CD4-positive, alpha-beta memory T cell (primary cell): ENCODE results near the gene MEGF6. TPM values are rescaled to one million over a fixed set of nuclear protein-coding genes. Genes with fewer than 3 reads are reported as not detected.
"Not testable (repeated sequence)": the region's sequence is repeated elsewhere in the genome, so short reads cannot be mapped to it uniquely, and the experiment has no call there.

Experiments
- CTCF ChIA-PET: fragments of 350-600 bp; sonication (Branson Sonifier 250); formaldehyde crosslinking; loops from one replicate; lab custom pipeline; 2021; ENCODE audit warnings: inconsistent platforms; ENCODE audit not compliant: partially characterized antibody; lab: Charles Lee
- POLR2A ChIA-PET: fragments of 350-600 bp; sonication (Branson Sonifier 250); formaldehyde crosslinking; loops from one replicate; lab custom pipeline; 2021; ENCODE audit not compliant: partially characterized antibody; lab: Charles Lee
- DNase-seq, 5 donors: peaks; one replicate each; pipeline versions ENCODE4 v3.0.0 to v3.0.0-alpha.2; 2020 to 2022; ENCODE audit warnings: mixed read lengths in 1 of 5
- H3K27ac ChIP-seq: one replicate; pipeline ENCODE4 v1.7.0; 2013; ENCODE audit warnings: low read depth, low read length
- H3K27me3 ChIP-seq: 2 replicates; pipeline ENCODE4 v1.7.0; 2013; ENCODE audit warnings: mild to moderate bottlenecking, low read length, moderate library complexity; ENCODE audit not compliant: insufficient read depth
- H3K36me3 ChIP-seq: 2 replicates; pipeline ENCODE4 v1.7.0; 2013; ENCODE audit warnings: mild to moderate bottlenecking, low read length, moderate library complexity; ENCODE audit not compliant: insufficient read depth
- H3K4me1 ChIP-seq: 2 replicates; pipeline ENCODE4 v1.7.0; 2013; ENCODE audit warnings: mild to moderate bottlenecking, low read length, moderate library complexity; ENCODE audit not compliant: insufficient read depth
- H3K4me3 ChIP-seq, 2 donors: one replicate each; pipeline ENCODE4 v1.7.0; 2013; ENCODE audit warnings: low read length in 2 of 2, mild to moderate bottlenecking in 1 of 2
- H3K9me3 ChIP-seq, 2 donors: one replicate each; pipeline ENCODE4 v1.7.0; 2013; ENCODE audit warnings: low read length in 2 of 2, control low read depth in 1 of 2; ENCODE audit not compliant: control insufficient read depth in 1 of 2
- H3K27ac Mint-ChIP-seq, 7 donors: one replicate each; pipeline ENCODE4 v1.8.0; 2020 to 2021; ENCODE audit warnings: mixed read lengths in 7 of 7, mild to moderate bottlenecking in 6 of 7, inconsistent platforms in 3 of 7, moderate library complexity in 3 of 7
- H3K27me3 Mint-ChIP-seq, 2 donors: one replicate each; pipeline ENCODE4 v1.8.0; 2020 to 2021; ENCODE audit warnings: mixed read lengths in 2 of 2
- H3K36me3 Mint-ChIP-seq, 2 donors: one replicate each; pipeline ENCODE4 v1.8.0; 2020 to 2021; ENCODE audit warnings: mixed read lengths in 2 of 2, inconsistent platforms in 1 of 2, mild to moderate bottlenecking in 1 of 2
- H3K4me1 Mint-ChIP-seq, 4 donors: one replicate each; pipeline ENCODE4 v1.8.0; 2020 to 2021; ENCODE audit warnings: mixed read lengths in 4 of 4, mild to moderate bottlenecking in 1 of 4
- H3K4me3 Mint-ChIP-seq, 8 donors: one replicate each; pipeline ENCODE4 v1.8.0; 2020 to 2021; ENCODE audit warnings: mixed read lengths in 8 of 8, mild to moderate bottlenecking in 7 of 8, moderate library complexity in 6 of 8, inconsistent platforms in 3 of 8
- H3K9me3 Mint-ChIP-seq, 8 donors: one replicate each; pipeline ENCODE4 v1.8.0; 2020 to 2021; ENCODE audit warnings: mixed read lengths in 8 of 8, mild to moderate bottlenecking in 5 of 8, inconsistent platforms in 3 of 8, moderate library complexity in 1 of 8
- intact Hi-C: fragments of 100-400 bp; cut with micrococcal nuclease; formaldehyde crosslinking; loops from one replicate; pipeline ENCODE4 v1.15.1; 2023
- polyA plus RNA-seq, 2 donors: library from polyadenylated mRNA; unstranded; fragments of 300-500 nt; fragmentation: Illumina TruSeq; gene quantifications; one replicate each; pipeline ENCODE4 v1.2.3, GENCODE V29; 2021
- total RNA-seq, 2 experiments: library from RNA; stranded (reverse); gene quantifications; one replicate each; pipeline ENCODE4 v1.2.3, GENCODE V29; 2021

MEGF6 gene
- total and polyA plus RNA-seq, 4 experiments from 2014 or later: 2.4 to 168 (median 87.0) TPM

DNA sequence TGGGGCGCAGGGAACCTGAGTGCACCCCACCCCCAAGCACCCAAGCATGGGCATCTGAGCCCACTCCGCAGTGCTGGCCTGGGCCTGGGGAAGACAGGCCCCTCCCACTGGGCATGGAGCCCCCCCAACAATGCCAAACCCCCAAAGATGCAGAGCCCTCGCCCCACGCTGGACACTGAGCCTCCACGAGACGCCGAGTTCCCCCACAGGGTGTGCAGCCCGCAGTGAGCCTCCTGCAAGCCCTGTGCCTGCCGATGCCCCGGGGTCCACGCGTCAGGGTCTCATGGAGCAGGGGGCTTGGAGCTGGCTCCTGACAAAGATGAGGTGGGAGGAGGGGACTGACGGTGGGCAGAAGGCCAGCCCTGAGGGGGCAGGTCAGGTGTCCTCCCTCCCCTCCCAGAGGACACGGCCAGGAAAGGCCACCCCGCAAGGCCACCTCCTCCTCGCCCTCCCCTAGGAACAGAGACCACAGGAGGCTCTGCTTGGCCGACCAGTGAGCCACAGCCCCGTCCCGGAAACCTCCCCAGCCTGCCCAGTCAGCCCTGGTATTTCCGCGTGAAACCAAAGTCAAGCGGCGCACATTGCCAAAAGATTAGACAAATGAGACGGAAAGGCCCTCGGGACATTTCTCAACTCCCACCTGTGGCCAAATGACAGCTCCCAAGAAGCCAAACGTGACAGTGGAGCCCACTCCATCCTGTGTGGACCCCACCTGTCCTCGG, 33.4 kb downstream of the MEGF6 start:
- ChIA-PET CTCF (no interaction called here), POLR2A (no interaction called here)
- Histone ChIP-seq H3K36me3 (no peaks in the 10 kb centered on the region), H3K27me3 (no peaks in the 10 kb centered on the region), H3K4me3 (no peak overlapping the region), H3K27ac (no peak overlapping the region), H3K9me3 (no peaks in the 10 kb centered on the region), H3K4me1 (no peaks in the 10 kb centered on the region)
- H3K4me1 Mint-ChIP-seq: no peaks in the 10 kb centered on the region
- H3K9me3 Mint-ChIP-seq: peaks cover 0 to 2% (median 0%) of the 10 kb centered on the region in 8 donors
- no peaks in the 10 kb centered on the region for H3K36me3 Mint-ChIP-seq
- no peaks in the 10 kb centered on the region for H3K27me3 Mint-ChIP-seq
- DNase-seq: no peak
- intact Hi-C loops: no loop called here
- H3K27ac Mint-ChIP-seq: no peak overlapping the region
- H3K4me3 Mint-ChIP-seq: no peak overlapping the region

DNA sequence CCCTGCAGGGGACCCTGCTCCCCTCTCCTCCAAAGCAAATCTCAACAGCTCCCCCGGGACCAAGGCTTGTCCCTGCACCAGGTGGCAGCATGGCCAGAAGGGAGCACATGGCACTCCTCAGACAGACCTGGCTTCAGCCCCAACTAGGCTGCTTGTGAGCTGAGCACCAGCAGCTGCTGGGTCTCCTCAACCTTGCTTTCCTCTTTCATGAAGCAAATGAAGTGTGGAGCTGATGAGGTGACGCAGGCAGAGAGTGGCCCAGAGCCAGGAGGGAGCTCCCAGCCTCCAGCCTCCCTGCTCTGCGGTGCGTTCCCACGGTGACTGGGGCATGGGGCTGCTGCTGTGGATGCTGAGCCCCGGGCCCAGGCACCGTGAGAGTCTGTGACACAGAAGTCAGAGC, 34.0 kb downstream of the MEGF6 start:
- intact Hi-C loops: no loop called here
- no peak overlapping the region for H3K4me3 ChIP-seq
- no peak overlapping the region for H3K27ac ChIP-seq
- Mint-ChIP-seq H3K27me3 (no peaks in the 10 kb centered on the region), H3K9me3 (peaks cover 0 to 2% (median 0%) of the 10 kb centered on the region in 8 donors), H3K27ac (no peak overlapping the region), H3K4me3 (no peak overlapping the region), H3K4me1 (no peaks in the 10 kb centered on the region), H3K36me3 (no peaks in the 10 kb centered on the region)
- ChIA-PET CTCF (no interaction called here), POLR2A (no interaction called here)
- H3K36me3 ChIP-seq: no peaks in the 10 kb centered on the region
- no peaks in the 10 kb centered on the region for H3K9me3 ChIP-seq
- no peak for DNase-seq
- H3K4me1 ChIP-seq: no peaks in the 10 kb centered on the region
- H3K27me3 ChIP-seq: no peaks in the 10 kb centered on the region

DNA sequence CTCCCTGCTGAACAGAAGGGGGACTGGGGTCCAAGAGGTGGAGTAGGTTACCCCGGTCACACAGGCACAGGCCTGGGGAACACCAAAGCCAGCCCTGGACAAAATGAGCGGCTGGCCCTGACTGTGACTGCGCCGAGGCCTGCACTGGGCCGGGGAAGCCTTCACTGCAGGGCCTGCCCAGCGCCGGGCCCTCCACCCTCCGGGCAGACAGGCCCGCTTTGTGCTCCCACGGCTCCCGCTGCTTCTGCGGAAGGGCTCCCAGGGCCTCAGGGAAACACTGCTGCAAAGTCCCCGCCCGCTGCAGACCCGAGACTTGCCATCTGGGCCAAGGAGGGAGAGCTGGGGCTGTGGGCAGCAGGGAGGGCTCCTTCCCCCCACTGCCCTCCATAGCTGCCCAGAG, 35.3 kb downstream of the MEGF6 start:
- ChIA-PET POLR2A (no interaction called here), CTCF (no interaction called here)
- Histone ChIP-seq H3K4me3 (no peak overlapping the region), H3K36me3 (no peaks in the 10 kb centered on the region), H3K27me3 (no peaks in the 10 kb centered on the region), H3K4me1 (no peaks in the 10 kb centered on the region), H3K27ac (no peak overlapping the region), H3K9me3 (no peaks in the 10 kb centered on the region)
- intact Hi-C loops: no loop called here
- DNase-seq: no peak
- no peak overlapping the region for H3K4me3 Mint-ChIP-seq
- no peaks in the 10 kb centered on the region for H3K36me3 Mint-ChIP-seq
- no peaks in the 10 kb centered on the region for H3K27me3 Mint-ChIP-seq
- H3K9me3 Mint-ChIP-seq: peaks cover 0 to 2% (median 0%) of the 10 kb centered on the region in 8 donors
- H3K27ac Mint-ChIP-seq: no peak overlapping the region
- no peaks in the 10 kb centered on the region for H3K4me1 Mint-ChIP-seq

DNA sequence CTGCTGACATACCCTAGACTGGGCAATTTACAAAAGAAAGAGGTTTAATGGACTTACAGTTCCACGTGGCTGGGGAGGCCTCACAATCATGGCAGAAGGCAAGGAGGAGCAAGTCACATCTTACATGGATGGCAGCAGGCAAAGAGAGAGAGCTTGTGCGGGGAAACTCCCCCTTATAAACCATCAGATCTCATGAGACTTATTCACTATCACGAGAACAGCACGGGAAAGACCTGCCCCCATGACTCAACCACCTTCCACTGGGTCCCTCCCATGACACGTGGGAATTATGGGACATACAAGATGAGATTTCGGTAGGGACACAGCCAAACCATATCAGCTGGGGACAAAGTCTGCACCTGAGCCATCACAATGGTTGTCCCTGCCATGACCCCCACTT, 35.8 kb downstream of the MEGF6 start:
- H3K27ac ChIP-seq, H3K4me3 Mint-ChIP-seq, H3K4me3 ChIP-seq, H3K27me3 Mint-ChIP-seq, H3K4me1 ChIP-seq, H3K9me3 Mint-ChIP-seq, POLR2A ChIA-PET, H3K27me3 ChIP-seq, H3K36me3 ChIP-seq, H3K4me1 Mint-ChIP-seq, DNase-seq, CTCF ChIA-PET, H3K36me3 Mint-ChIP-seq, intact Hi-C loops, H3K27ac Mint-ChIP-seq, H3K9me3 ChIP-seq: not testable (repeated sequence)

DNA sequence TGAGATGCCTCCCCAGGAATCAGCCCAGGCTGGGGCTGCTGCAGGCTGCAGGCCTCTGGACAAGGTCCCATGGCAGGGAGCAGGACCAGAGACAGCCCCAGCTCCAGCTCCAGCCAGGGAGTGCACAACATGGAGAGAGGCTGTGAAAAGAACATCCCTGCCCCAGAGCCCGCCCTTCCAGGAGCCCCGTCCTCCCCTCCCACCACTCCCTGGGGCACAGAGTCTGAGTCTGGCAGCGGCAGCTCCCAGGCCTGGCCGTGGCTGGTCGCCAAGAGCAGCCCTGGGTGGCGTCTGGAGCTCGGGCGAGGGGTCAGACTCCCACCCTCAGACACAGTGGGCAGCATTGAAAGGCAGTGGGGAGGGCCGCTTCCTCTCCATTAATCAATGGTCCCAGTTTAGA, 37.8 kb downstream of the MEGF6 start:
- Mint-ChIP-seq H3K4me3 (no peak overlapping the region), H3K9me3 (peaks cover 0 to 2% (median 0%) of the 10 kb centered on the region in 8 donors), H3K27ac (no peak overlapping the region), H3K36me3 (no peaks in the 10 kb centered on the region), H3K4me1 (no peaks in the 10 kb centered on the region), H3K27me3 (no peaks in the 10 kb centered on the region)
- no peak overlapping the region for H3K27ac ChIP-seq
- H3K4me3 ChIP-seq: no peak overlapping the region
- ChIA-PET POLR2A (no interaction called here), CTCF (no interaction called here)
- no peak for DNase-seq
- intact Hi-C loops: no loop called here
- H3K27me3 ChIP-seq: no peaks in the 10 kb centered on the region
- no peaks in the 10 kb centered on the region for H3K9me3 ChIP-seq
- no peaks in the 10 kb centered on the region for H3K4me1 ChIP-seq
- H3K36me3 ChIP-seq: no peaks in the 10 kb centered on the region

DNA sequence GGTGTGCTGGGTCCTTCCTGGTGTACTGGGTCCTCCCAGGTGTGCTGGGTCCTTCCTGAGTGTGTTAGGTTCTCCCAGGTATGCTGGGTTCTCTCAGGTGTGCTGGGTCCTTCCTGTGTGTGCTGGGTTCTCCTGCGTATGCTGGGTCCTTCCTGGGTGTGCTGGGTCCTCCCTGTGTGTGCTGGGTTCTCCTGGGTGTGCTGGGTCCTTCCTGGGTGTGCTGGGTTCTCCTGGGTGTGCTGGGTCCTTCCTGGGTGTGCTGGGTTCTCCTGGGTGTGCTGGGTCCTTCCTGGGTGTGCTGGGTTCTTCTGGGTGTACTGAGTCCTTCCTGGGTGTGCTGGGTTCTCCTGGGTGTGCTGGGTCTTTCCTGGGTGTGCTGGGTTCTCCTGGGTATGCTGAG, 38.7 kb downstream of the MEGF6 start:
- H3K4me3 ChIP-seq, H3K4me3 Mint-ChIP-seq, H3K27me3 Mint-ChIP-seq, H3K4me1 Mint-ChIP-seq, H3K4me1 ChIP-seq, CTCF ChIA-PET, H3K27ac Mint-ChIP-seq, DNase-seq, H3K27ac ChIP-seq, H3K9me3 Mint-ChIP-seq, POLR2A ChIA-PET, H3K27me3 ChIP-seq, H3K36me3 ChIP-seq, intact Hi-C loops, H3K9me3 ChIP-seq, H3K36me3 Mint-ChIP-seq: not testable (repeated sequence)

DNA sequence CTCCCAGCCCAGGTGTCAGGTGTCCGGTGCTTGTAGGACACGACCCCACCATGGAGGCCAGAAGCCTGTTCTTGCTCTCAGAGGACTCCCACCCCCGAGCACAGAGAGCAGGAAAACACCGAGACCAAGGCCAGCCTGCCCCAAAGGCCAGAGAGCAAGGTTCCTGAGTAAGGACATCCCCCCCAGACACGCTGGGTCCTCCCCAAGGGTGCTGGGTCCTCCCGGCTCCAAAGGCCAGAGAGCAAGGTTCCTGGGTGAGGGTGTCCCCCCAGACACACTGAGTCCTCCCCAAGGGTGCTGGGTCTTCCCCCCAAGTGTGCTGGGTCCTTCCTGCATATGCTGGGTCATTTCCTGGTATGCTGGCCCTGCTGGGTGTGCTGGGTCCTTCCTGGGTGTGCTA, 40.0 kb downstream of the MEGF6 start:
- intact Hi-C loops: no loop called here
- no peak overlapping the region for H3K27ac ChIP-seq
- DNase-seq: no peak
- Mint-ChIP-seq H3K36me3 (no peaks in the 10 kb centered on the region), H3K4me3 (no peak overlapping the region), H3K27me3 (no peaks in the 10 kb centered on the region), H3K9me3 (peaks cover 0 to 2% (median 0%) of the 10 kb centered on the region in 8 donors), H3K4me1 (no peaks in the 10 kb centered on the region), H3K27ac (no peak overlapping the region)
- no peaks in the 10 kb centered on the region for H3K36me3 ChIP-seq
- ChIA-PET CTCF (no interaction called here), POLR2A (no interaction called here)
- H3K9me3 ChIP-seq: no peaks in the 10 kb centered on the region
- no peaks in the 10 kb centered on the region for H3K4me1 ChIP-seq
- H3K27me3 ChIP-seq: no peaks in the 10 kb centered on the region
- no peak overlapping the region for H3K4me3 ChIP-seq
